ENCODE results near the gene IQSEC3. TPM values are rescaled to one million over a fixed set of nuclear protein-coding genes. Genes with fewer than 3 reads are reported as not detected.
"Not testable (repeated sequence)": the region's sequence is repeated elsewhere in the genome, so short reads cannot be mapped to it uniquely, and the experiment has no call there.

The IQSEC3 gene
- total RNA-seq, 1 donor from 2014 or later, result 0.25 TPM

DNA sequence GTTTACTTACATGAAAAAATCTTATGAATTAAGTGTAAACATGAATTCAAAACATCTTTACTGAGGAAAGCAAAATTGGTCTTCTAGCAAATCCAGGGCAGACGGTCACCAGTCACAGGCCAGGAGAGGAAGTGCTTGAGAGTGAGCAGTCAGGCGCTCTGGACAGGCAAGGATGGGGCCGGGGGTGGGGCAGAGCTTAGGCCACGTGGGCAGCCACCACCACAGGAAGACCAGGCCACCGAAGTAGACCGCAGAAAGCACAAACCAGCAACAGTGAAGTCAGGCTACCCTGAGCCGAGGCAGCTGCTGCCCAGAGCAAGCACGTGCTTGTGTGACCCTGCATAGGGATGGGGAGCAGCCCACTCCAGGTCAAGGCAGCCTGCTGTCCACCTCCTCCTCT lies 113.9 kb downstream of the IQSEC3 start:
- Mint-ChIP-seq H3K9me3 (no peaks in the 10 kb centered on the region), H3K27ac (no peak overlapping the region), H3K27me3 (ENCODE audit: low read depth) (peaks cover 2% of the 10 kb centered on the region), H3K4me3 (ENCODE audit: low read depth) (no peak overlapping the region), H3K36me3 (ENCODE audit: low read depth) (no peaks in the 10 kb centered on the region), H3K4me1 (ENCODE audit: low read depth) (peaks cover 6% of the 10 kb centered on the region)
- intact Hi-C loops (cut with micrococcal nuclease), result no loop called here
- no peak for DNase-seq (ENCODE audit: low spot score)

DNA sequence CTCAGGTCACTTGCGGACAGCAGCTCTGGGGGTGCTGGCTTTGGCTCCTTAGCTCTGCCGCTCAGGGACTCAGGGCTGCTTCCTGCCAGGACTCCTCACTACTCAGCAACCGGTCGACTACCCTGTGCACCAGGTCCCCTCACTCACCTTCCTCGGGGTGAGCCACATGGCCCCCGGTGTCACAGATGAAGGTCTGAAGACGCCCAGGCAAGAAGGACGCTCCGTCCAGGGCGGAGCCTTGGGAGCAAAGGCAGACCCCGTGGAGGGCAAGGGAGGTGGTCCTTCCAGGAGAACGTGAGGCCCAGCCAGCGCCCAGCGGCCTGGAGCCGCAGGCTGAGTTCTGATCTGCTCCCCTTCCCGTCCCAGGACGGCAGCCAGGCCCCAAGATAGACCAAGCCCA lies 115.4 kb downstream of the IQSEC3 start:
- Mint-ChIP-seq H3K27me3 (ENCODE audit: low read depth) (peaks cover 2% of the 10 kb centered on the region), H3K9me3 (no peaks in the 10 kb centered on the region), H3K27ac (no peak overlapping the region), H3K36me3 (ENCODE audit: low read depth) (no peaks in the 10 kb centered on the region), H3K4me3 (ENCODE audit: low read depth) (no peak overlapping the region), H3K4me1 (ENCODE audit: low read depth) (peaks cover 6% of the 10 kb centered on the region)
- no peak for DNase-seq (ENCODE audit: low spot score)
- intact Hi-C loops (cut with micrococcal nuclease), result no loop called here

DNA sequence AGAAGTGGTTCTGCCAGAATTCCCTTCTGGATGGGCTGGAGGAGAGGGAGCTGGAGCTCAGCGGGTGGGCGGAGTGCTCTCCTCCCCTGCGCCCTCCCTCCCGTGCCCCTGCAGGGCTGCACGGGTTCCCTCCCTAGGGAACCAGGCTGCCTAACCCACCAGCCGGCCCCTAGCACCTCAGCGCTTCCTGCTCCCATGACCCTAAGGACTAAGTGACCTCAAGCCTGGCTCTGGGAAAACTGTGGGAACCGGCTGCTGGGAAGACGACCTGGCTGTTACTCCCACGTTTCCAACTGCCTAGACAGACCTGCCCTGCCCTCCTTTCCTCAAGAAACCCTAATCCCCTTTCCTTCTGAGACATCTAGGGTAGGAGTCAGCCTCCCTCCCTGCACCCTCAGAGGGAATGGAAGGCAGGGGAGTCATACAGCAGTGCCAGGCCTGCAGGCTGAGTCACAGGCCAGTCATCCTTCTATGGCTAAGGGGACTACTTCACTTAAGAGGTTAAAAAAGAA lies 115.9 kb downstream of the IQSEC3 start:
- intact Hi-C loops (cut with micrococcal nuclease), result no loop called here
- H3K36me3 Mint-ChIP-seq (ENCODE audit: low read depth), result no peaks in the 10 kb centered on the region
- H3K27me3 Mint-ChIP-seq (ENCODE audit: low read depth), result peaks cover 2% of the 10 kb centered on the region
- H3K4me3 Mint-ChIP-seq (ENCODE audit: low read depth), result no peak overlapping the region
- H3K9me3 Mint-ChIP-seq, result no peaks in the 10 kb centered on the region
- DNase-seq (ENCODE audit: low spot score), result no peak
- H3K4me1 Mint-ChIP-seq (ENCODE audit: low read depth), result peaks cover 6% of the 10 kb centered on the region
- no peak overlapping the region for H3K27ac Mint-ChIP-seq

- no peaks in the 10 kb centered on the region for H3K36me3 Mint-ChIP-seq (ENCODE audit: low read depth)
- intact Hi-C loops (cut with micrococcal nuclease), result no loop called here
- no peak for DNase-seq (ENCODE audit: low spot score)
- peaks cover 2% of the 10 kb centered on the region for H3K27me3 Mint-ChIP-seq (ENCODE audit: low read depth)
- H3K27ac Mint-ChIP-seq, result no peak overlapping the region
- H3K4me3 Mint-ChIP-seq (ENCODE audit: low read depth), result no peak overlapping the region
- no peaks in the 10 kb centered on the region for H3K9me3 Mint-ChIP-seq
- H3K4me1 Mint-ChIP-seq (ENCODE audit: low read depth), result peaks cover 6% of the 10 kb centered on the region
Measured at GRCh38 chr12:184811-185575, 118.4 kb downstream of the IQSEC3 start.

GRCh38 chr12:185576-185955 lies 119.0 kb downstream of the IQSEC3 start:
- Mint-ChIP-seq H3K4me1 (ENCODE audit: low read depth) (peaks cover 1% of the 10 kb centered on the region), H3K27me3 (ENCODE audit: low read depth) (peaks cover 2% of the 10 kb centered on the region), H3K27ac (no peak overlapping the region), H3K4me3 (ENCODE audit: low read depth) (no peak overlapping the region), H3K36me3 (ENCODE audit: low read depth) (no peaks in the 10 kb centered on the region), H3K9me3 (no peaks in the 10 kb centered on the region)
- intact Hi-C loops (cut with micrococcal nuclease), result no loop called here
- no peak for DNase-seq (ENCODE audit: low spot score)

DNA sequence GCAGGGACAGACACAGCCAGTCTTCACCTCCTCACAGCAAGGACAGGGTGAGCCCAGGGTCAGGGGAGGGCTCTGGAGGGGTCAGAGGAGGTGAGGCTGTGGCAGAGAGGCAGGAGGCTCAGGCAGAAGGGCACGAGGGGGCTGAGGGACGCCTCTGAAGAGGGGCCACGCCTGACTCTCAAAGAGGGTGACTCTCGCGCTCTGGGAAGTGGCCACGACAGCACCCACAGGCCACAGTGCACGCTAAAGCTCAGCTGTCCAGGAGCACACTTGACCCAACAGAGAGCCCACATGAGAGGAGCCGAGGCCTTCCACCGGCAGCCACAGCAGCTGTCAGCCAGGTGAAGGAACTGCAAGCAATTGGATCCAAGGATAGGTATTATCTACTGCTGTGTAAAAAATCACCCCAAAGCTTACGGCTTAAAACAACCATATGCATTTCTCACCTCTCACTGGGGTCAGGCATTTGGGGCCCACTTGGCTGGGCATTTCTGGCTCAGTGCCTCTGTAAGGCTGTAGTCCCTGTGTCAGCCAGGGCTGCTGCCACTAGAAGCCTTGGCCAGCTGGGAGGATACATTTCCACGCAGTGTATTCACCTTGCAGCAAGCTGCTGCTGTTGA lies 119.5 kb downstream of the IQSEC3 start:
- intact Hi-C loops (cut with micrococcal nuclease), result no loop called here
- Mint-ChIP-seq H3K4me1 (ENCODE audit: low read depth) (no peaks in the 10 kb centered on the region), H3K27ac (no peak overlapping the region), H3K9me3 (no peaks in the 10 kb centered on the region), H3K36me3 (ENCODE audit: low read depth) (no peaks in the 10 kb centered on the region), H3K27me3 (ENCODE audit: low read depth) (peaks cover 2% of the 10 kb centered on the region), H3K4me3 (ENCODE audit: low read depth) (no peak overlapping the region)
- DNase-seq (ENCODE audit: low spot score), result no peak

- H3K4me1 Mint-ChIP-seq (ENCODE audit: low read depth); intact Hi-C loops (cut with micrococcal nuclease); DNase-seq (ENCODE audit: low spot score); H3K27ac Mint-ChIP-seq; H3K9me3 Mint-ChIP-seq; H3K36me3 Mint-ChIP-seq (ENCODE audit: low read depth); H3K27me3 Mint-ChIP-seq (ENCODE audit: low read depth): not testable (repeated sequence)
- peak overlapping the region; percentile 77 for H3K4me3 Mint-ChIP-seq (ENCODE audit: low read depth)
Measured at GRCh38 chr12:187986-188909, 121.7 kb downstream of the IQSEC3 start.

DNA sequence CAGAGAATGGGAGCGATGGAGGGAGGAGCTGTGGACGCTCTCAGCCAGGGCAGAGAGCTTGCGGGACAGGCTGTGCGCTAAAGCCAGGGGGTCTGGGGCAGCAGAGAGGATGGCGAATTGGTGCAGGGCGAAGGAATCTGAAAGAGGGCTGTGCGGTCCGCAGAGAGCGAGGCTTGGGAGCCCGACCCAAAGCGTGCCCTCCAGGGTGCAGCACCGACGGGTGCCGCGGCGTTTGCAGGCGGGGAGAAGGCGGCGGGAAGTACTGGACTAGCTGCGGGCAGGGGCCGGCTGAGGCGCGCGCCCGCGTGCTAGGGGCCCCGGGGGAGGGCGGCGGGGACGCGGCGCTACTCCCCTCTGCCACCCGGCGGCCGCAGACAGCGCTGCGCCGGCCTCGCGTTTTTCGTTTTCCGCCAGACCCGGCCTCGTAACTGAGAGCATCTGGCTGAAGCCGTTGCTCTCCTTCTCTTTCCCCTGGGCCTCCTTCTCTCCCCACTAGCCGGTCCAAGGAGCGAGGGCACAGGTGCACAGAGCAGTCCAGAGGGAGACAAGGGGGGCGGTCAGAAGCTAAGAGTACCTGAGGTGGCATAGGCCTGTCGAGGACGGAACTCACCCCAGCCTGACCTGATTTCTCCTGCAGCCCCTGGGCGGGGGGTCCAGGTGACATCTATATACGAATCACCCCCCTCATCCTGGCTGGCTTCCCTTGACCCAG lies 122.5 kb downstream of the IQSEC3 start:
- intact Hi-C loops (cut with micrococcal nuclease), result no loop called here
- no peaks in the 10 kb centered on the region for H3K4me1 Mint-ChIP-seq (ENCODE audit: low read depth)
- DNase-seq (ENCODE audit: low spot score), result peak; percentile 34
- H3K36me3 Mint-ChIP-seq (ENCODE audit: low read depth), result no peaks in the 10 kb centered on the region
- H3K4me3 Mint-ChIP-seq (ENCODE audit: low read depth), result peak overlapping the region; percentile 77
- no peaks in the 10 kb centered on the region for H3K9me3 Mint-ChIP-seq
- H3K27ac Mint-ChIP-seq, result no peak overlapping the region
- H3K27me3 Mint-ChIP-seq (ENCODE audit: low read depth), result peaks cover 2% of the 10 kb centered on the region

DNA sequence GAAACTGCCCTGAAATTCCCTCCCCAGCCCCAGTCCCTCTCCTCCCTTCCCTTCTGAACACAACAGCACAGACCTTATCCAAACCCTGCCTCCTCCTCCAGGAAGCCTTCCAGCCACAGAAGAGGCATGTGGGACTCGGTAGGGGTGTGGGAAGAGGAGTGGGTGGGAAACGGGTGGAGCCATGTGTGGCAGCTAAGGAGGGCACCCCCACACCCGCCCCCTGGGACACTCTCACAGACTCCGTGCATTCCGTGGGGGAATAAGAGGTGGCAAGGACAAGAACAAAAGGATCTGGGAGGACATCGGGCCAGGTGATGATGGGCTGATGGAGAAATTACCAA lies 123.0 kb downstream of the IQSEC3 start:
- Mint-ChIP-seq H3K4me1 (ENCODE audit: low read depth) (no peaks in the 10 kb centered on the region), H3K27me3 (ENCODE audit: low read depth) (peaks cover 2% of the 10 kb centered on the region), H3K36me3 (ENCODE audit: low read depth) (no peaks in the 10 kb centered on the region), H3K27ac (no peak overlapping the region), H3K9me3 (no peaks in the 10 kb centered on the region), H3K4me3 (ENCODE audit: low read depth) (no peak overlapping the region)
- no peak for DNase-seq (ENCODE audit: low spot score)
- intact Hi-C loops (cut with micrococcal nuclease), result no loop called here

DNA sequence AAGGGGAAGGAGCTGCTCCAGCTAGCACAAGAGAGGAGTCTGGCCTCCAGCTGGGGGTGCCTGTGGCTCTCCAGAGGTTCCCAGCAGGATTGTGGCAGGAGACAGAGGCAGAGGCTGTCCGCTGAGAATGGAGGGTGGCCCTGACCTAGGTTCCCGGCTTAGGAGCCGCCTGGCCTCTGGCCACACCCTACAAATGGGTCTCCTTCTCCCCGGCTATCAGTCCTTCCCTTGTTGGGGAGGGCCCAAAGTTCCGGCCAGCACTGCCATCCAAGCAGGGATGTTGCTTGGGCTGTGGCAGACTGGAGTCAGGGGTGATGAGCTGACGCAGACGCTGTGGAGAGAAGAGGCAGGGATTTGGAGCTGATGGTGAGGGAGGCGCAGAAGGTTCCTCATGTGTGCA lies 124.3 kb downstream of the IQSEC3 start:
- Mint-ChIP-seq H3K36me3 (ENCODE audit: low read depth) (no peaks in the 10 kb centered on the region), H3K27ac (no peak overlapping the region), H3K4me1 (ENCODE audit: low read depth) (no peaks in the 10 kb centered on the region), H3K4me3 (ENCODE audit: low read depth) (no peak overlapping the region), H3K27me3 (ENCODE audit: low read depth) (no peaks in the 10 kb centered on the region), H3K9me3 (no peaks in the 10 kb centered on the region)
- intact Hi-C loops (cut with micrococcal nuclease), result no loop called here
- no peak for DNase-seq (ENCODE audit: low spot score)

DNA sequence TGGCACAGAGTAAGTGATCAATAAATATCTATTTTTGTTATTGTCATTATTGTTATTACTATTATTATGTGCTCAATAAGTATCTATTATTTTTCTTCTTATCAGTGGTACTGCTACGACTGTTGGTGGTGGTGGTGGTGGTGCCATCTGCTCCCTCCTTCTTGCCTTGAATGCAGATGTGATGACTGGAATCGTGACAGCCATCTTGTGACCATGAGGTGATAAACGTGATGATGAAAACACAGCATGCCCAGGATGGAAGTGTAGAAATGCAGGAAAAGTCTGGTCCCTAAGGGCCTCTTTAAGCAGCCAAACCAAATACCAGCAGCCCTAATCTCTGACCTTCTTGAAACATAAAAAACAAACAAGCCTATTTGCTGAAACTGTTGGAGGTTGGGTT lies 125.0 kb downstream of the IQSEC3 start:
- no peak overlapping the region for H3K4me3 Mint-ChIP-seq (ENCODE audit: low read depth)
- no peaks in the 10 kb centered on the region for H3K27me3 Mint-ChIP-seq (ENCODE audit: low read depth)
- DNase-seq (ENCODE audit: low spot score), result no peak
- H3K9me3 Mint-ChIP-seq, result no peaks in the 10 kb centered on the region
- intact Hi-C loops (cut with micrococcal nuclease), result no loop called here
- H3K4me1 Mint-ChIP-seq (ENCODE audit: low read depth), result no peaks in the 10 kb centered on the region
- H3K27ac Mint-ChIP-seq, result no peak overlapping the region
- H3K36me3 Mint-ChIP-seq (ENCODE audit: low read depth), result no peaks in the 10 kb centered on the region

GRCh38 chr12:193261-193660 lies 126.7 kb downstream of the IQSEC3 start:
- peaks cover 4% of the 10 kb centered on the region for H3K9me3 Mint-ChIP-seq

More at GRCh38 chr12:193261-193660, 126.7 kb downstream of the IQSEC3 start:
- no peak for DNase-seq (ENCODE audit: low spot score)
- H3K4me3 Mint-ChIP-seq (ENCODE audit: low read depth), result no peak overlapping the region
- H3K36me3 Mint-ChIP-seq (ENCODE audit: low read depth), result no peaks in the 10 kb centered on the region
- no peaks in the 10 kb centered on the region for H3K4me1 Mint-ChIP-seq (ENCODE audit: low read depth)
- no peak overlapping the region for H3K27ac Mint-ChIP-seq
- intact Hi-C loops (cut with micrococcal nuclease), result no loop called here
- H3K27me3 Mint-ChIP-seq (ENCODE audit: low read depth), result no peaks in the 10 kb centered on the region

All from activated T-helper 2 cell treated with anti-CD3 and anti-CD28 coated beads, Interferon-gamma antibody, Interleukin-2, Interleukin-4, amounts not matched to agents 10 μg/mL and 5 μg/mL and 100 μg/mL, durations not matched to agents 14 hours and 24 hours and 36 hours (primary cell).